ENCODE data around the gene MAF. TPM values are rescaled to one million over a fixed set of nuclear protein-coding genes. Genes with fewer than 3 reads are reported as not detected.

MAF gene
- total RNA-seq, 1 donor from 2014 or later, result 31.4 TPM

DNA sequence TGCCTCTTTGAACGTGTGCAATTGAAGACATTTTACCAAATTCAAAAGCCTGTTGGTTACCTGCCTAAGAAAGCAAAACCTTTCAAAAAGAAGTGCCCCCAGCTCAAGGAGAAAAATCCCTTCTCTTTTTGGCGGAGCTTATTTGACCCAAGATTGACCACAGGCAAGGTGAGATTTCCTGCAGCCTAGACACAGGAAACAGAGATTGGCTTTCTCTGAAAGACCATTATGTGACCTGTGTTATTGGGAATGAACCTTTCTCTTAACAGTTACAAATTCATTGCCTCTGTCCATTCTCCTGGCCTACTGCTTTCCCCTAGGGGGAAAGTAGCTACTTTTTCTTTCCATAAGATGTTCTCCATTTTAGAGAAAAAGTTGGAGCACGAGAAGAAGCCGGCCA, 42.1 kb upstream of the MAF start:
- H3K9me3 Mint-ChIP-seq (ENCODE audit: unreplicated experiment), result no peaks in the 10 kb centered on the region
- no peaks in the 10 kb centered on the region for H3K27me3 Mint-ChIP-seq (ENCODE audit: unreplicated experiment)
- H3K4me3 Mint-ChIP-seq (ENCODE audit: unreplicated experiment), result no peak overlapping the region
- TF ChIP-seq CTCF (IDR thresholded peaks at IDR 0.05; ENCODE audit: unreplicated experiment), result no peak
- no peak overlapping the region for H3K27ac Mint-ChIP-seq (ENCODE audit: unreplicated experiment)
- DNase-seq (ENCODE audit: low spot score), result no peak
- H3K4me1 Mint-ChIP-seq (ENCODE audit: unreplicated experiment), result no peaks in the 10 kb centered on the region
- no peaks in the 10 kb centered on the region for H3K36me3 Mint-ChIP-seq (ENCODE audit: low read depth, unreplicated experiment)

GRCh38 chr16:79640513-79641360, 40.2 kb upstream of the MAF start:
- H3K9me3 Mint-ChIP-seq (ENCODE audit: unreplicated experiment), result no peaks in the 10 kb centered on the region
- no peaks in the 10 kb centered on the region for H3K36me3 Mint-ChIP-seq (ENCODE audit: low read depth, unreplicated experiment)
- H3K4me3 Mint-ChIP-seq (ENCODE audit: unreplicated experiment), result no peak overlapping the region
- no peaks in the 10 kb centered on the region for H3K4me1 Mint-ChIP-seq (ENCODE audit: unreplicated experiment)
- H3K27me3 Mint-ChIP-seq (ENCODE audit: unreplicated experiment), result no peaks in the 10 kb centered on the region
- TF ChIP-seq CTCF (IDR thresholded peaks at IDR 0.05; ENCODE audit: unreplicated experiment), result no peak
- H3K27ac Mint-ChIP-seq (ENCODE audit: unreplicated experiment), result no peak overlapping the region
- DNase-seq (ENCODE audit: low spot score), result no peak

- DNase-seq (ENCODE audit: low spot score), result no peak
- Mint-ChIP-seq H3K36me3 (ENCODE audit: low read depth, unreplicated experiment) (no peaks in the 10 kb centered on the region), H3K27me3 (ENCODE audit: unreplicated experiment) (peaks cover 2% of the 10 kb centered on the region), H3K27ac (ENCODE audit: unreplicated experiment) (no peak overlapping the region), H3K4me3 (ENCODE audit: unreplicated experiment) (no peak overlapping the region), H3K9me3 (ENCODE audit: unreplicated experiment) (no peaks in the 10 kb centered on the region), H3K4me1 (ENCODE audit: unreplicated experiment) (no peaks in the 10 kb centered on the region)
- TF ChIP-seq CTCF (IDR thresholded peaks at IDR 0.05; ENCODE audit: unreplicated experiment), result no peak
Measured at GRCh38 chr16:79639576-79640311, 39.2 kb upstream of the MAF start.

DNA sequence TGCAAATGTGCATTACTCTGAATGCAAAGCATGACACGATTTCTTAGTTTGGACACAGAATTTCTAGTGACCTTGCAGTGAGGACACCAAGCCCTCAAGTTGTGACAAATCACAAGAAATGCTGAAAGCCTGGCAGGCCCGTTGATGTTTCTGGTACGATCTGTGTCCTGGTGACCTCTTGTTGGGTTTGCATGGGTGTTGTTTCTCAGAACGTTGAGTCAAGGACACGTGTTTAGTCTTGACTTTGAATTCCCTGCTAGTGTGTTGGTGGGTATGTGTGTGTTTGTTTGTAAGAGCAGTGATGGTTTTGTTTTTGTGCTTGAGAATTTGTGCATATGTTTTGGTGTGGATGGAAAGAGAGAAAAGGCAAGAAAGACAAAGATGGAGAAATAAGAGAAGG, 37.8 kb upstream of the MAF start:
- no peak for DNase-seq (ENCODE audit: low spot score)
- H3K36me3 Mint-ChIP-seq (ENCODE audit: low read depth, unreplicated experiment), result no peaks in the 10 kb centered on the region

More for the DNA sequence above, 37.8 kb upstream of the MAF start:
- H3K4me3 Mint-ChIP-seq (ENCODE audit: unreplicated experiment), result no peak overlapping the region
- TF ChIP-seq CTCF (IDR thresholded peaks at IDR 0.05; ENCODE audit: unreplicated experiment), result no peak
- no peaks in the 10 kb centered on the region for H3K4me1 Mint-ChIP-seq (ENCODE audit: unreplicated experiment)
- no peaks in the 10 kb centered on the region for H3K9me3 Mint-ChIP-seq (ENCODE audit: unreplicated experiment)
- H3K27ac Mint-ChIP-seq (ENCODE audit: unreplicated experiment), result no peak overlapping the region
- peaks cover 2% of the 10 kb centered on the region for H3K27me3 Mint-ChIP-seq (ENCODE audit: unreplicated experiment)
